Activated effector memory CD4-positive, alpha-beta T cell treated with anti-CD3 and anti-CD28 coated beads, Interleukin-2, amount 50 U/mL, for 16 hours (primary cell): ENCODE measurements around the gene SERPIND1.

Experiments used
- DNase-seq: peaks from one replicate; pipeline ENCODE4 v3.0.0-alpha.2; 2020

Gene SERPIND1

DNA sequence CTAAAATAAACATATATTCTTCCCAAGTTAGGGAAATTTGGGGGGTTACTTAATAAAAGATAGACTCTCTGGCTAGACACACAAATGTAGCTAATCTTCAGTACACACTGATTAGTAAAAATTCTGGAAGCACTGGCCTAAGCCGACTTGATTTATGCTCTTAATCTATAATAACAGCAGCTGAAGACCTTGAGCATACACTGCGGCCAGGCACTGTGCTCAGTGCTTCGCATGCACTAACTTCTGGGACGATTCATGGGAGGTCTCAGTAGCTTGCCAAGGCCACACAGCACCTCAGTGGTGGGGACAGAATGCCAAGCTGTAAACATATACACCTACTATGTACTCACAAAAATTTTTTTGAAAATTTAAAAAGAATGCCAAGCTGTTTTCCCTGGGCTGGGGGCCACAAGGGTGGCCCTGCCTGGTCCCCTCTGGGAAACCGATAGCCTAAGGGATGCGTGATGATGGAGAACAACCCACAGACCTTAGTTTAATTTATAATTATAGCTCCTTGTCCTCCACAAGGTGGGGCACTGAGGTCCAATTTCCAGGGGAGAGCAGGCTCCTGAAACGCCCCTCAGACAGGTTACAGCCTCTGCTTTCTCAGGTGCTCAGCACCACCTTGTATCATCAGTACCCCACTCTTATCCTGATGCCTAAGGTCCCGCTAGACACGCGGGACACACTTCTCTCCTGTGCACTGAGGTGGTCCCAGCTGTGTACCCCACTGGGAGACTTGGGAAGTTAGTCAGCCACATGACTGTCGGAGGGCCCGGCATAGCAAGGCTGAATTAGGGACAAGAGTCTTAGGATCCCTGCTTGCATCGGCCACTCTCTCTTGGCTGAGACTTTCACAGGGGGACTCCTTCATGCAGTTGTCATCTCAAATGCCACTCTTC is 20.1 kb downstream of the SERPIND1 start:
- no peak for DNase-seq

DNA sequence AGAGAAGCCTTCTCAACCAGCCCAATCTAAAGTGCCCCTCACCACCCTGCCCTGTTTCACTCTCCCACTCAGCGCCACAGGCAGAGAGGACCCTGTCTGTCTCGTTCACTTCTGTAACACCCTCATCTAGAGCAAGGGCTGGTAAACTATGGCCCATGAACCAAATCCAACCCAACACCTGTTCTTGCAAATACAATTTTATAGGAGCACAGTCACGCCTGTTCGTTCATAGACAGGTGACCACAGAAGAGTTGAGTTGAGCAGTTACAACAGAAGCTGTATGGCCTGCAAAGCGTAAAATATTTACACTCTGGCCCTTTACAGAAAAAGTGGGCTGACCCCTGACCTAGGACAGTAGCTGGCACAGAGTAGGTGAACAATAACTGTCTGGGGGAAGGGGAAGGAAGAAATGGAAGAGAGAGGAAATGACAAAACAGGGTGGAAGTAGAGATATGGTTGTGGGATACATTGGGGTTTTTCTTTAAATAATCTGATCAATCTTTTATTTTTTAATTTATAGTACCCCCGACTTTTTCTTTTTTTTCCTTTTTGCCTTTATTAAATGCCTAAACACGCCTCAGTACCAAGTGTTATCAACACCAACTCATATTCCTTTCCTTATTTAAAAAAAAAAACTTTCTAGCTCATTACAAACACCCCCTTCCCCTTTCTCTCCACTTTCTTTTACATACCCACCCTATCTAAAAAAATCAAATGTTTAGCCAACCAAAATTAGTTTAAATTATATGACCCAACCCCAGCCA is 20.9 kb downstream of the SERPIND1 start:
- no peak for DNase-seq

DNA sequence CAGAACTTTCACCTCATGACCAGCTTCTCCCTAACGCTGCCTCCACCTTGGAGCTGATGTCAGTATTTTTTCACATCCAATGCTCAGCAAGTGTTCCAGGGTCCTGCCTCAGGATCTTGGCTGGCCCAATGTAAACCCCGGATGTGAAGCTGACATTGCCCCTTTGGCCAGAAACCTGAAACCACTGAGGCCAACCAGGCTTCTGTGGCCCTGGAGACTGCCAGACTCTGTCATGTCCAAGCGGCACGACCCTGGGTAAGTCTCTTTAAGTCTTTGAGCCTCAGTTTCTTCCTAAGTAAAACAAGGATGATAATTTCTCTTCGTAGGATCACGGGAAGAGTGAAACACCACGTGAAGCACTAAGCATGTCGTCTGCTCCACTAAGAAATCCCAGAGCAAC is 22.8 kb downstream of the SERPIND1 start:
- DNase-seq, result no peak

DNA sequence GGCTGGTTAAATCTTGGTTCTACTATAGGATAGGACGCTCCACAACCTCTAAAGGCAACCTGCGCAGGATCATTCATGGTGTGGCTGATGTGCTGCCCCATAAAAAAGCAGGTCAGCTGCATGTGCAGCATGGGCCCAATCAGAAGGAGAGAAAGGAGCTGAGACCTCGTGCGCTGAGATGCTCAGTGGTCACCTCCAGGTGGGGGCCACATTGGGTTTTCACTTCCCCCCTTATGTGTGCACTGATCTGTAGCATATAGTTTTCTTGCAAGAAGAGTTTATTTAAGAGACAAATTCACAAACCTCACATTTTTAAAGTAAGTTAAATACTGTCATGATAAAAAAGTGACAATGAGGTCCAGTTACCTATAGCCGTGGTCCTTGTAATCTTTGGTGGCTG is 24.3 kb downstream of the SERPIND1 start:
- DNase-seq, result no peak

DNA sequence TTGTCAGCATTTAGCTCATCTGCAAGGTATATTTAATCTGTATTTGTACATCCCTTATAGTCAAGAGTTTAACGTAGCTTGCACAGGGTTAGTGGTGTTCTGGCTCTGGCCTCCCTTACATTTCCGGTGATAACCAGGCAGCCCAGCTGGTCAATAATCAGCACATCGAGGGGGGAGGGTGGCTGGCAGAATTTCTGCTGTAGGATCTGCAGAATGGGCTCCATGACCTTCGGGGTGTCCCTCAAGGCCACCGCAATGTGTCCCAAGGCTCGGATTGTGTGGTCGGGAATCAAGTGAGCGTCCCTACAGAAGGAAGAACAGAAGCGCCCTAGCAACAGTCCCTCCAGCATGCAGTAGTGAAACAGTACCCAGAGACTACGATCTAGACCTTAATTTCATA is 25.1 kb downstream of the SERPIND1 start:
- no peak for DNase-seq

DNA sequence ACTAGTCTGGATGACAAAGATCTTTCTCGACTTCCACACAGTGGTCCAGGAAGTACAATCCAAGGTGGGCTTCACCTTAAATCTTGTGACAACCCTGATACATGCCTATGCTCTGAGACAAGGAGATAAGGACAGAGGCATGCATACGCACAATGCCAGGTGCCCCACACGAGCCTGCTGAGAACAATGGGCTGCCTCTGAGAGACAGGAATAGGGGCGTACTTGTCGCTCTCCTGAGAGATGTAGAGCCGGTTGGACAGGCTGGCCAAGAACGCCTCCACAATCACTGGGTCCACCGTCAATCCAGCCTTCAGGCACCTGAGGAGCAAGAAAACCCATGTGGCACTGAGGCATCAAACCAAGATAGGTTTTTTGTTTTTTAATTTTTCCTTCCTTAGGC is 25.5 kb downstream of the SERPIND1 start:
- DNase-seq, result no peak

DNA sequence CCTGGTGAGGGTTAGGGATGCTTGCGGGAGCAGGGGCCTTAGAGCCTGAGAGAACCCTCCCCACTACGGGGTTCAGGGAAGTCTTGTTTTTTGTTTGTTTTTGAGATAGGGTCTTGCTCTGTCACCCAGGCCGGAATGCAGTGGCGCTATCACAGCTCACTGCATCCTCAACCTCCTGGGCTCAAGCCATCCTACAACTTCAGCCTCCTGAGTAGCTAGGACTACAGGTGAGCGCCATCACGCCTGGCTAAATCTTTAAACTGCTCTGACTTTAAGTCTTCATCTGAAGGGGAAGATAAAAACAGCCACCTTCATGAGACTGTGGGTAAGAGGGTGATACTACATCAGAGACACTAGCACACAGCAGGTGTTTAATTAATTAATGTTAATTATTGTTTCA is 28.5 kb downstream of the SERPIND1 start:
- DNase-seq, result no peak

DNA sequence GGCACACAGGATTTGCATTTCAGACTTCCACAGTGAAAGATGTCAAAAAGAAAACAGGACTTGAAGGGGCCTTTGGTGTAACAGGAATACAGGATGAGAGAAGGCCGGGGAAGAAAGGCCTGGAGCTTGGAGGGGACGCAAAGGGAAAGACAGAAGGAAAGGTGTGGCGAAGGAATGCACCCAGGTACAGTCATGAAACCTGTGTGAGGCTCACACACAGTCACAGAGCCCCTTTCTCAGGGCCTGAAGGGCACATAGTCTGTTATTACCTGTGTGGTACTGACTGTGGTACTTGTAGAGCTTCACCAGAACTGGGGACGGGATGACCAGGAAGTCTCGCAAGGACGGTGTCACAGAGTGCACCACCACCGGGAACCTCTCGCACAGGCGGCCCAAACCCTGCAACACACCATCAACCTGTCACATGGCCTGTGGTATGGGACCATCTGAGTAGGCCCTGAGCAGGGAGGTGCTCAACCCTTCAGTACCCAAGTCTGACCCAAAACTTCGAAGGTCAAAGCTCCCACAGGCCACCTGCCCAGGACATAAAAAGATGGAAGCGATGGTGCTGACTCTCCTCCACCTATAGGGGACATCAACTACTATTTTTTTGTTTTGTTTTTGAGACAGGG is 29.1 kb downstream of the SERPIND1 start:
- no peak for DNase-seq

DNA sequence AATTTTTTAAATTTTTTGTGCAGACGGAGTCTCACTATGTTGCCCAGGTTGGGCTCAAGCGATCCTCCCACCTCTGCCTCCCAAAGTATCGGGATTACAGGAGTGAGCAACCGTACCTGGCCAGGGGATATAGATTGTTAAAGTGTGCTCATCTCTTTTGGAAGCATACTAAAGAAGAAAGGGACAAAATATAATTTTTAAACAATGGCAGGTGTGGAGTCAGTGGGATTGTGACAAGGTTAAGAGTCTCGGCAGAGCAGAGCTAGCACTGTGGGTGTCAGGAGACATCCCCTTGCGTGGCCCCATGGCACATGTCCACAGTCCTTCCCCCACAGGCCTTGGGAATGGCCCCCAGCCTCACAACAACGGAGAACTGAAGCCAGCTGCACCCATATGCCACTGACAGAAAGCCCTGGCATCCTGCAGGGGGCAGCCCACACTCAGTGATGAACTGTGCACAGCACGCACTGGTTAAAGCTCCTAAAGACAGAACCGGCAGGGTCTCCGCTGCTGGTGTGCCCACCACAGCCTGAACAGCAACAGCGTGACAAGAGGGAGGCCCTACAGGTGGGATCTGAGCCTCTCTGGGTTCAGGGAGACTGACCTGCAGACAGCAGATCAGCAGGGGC is 29.9 kb downstream of the SERPIND1 start:
- DNase-seq, result peak; percentile 69

DNA sequence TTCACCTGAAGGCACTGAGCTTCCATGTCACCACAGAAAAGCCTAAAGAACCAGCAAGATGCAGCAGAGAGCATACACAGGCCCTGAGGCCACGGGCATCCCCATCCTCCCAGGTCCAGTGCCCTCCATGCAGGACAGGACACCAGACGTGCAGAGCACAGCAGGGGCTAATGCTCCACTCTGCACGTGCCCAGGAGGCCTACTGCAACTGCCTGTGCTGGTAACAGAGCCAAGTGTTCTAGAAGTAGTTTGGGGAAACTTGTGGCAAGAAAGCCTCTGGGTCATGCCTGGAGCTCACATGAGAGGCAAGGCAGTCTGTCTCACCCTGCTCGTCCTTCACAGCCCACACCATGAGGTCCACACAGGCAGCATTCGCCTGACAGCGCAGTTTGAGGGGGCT is 30.7 kb downstream of the SERPIND1 start:
- no peak for DNase-seq

DNA sequence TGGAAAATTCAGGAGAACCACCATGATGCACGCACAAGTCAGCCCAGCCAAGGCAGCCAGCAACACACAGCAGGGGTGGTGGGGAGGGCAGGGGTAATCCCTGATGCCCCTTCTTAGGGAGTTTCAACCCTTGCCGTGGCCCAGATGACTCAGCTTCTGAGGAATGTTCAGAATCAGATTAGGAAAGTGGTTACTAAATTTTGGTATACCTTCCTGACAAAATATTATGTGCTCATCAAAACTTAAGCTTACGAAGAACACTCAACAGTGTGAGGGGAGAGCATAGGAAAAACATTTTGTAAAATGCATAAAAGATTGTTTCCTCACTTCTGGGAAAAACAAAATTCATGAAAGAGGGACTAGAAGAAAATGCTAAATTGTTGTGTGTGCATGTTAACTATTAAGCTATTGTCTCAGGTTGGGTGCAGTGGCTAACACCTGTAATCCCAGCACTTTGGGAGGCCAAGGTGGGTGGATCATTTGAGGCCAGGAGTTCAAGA is 32.1 kb downstream of the SERPIND1 start:
- no peak for DNase-seq

DNA sequence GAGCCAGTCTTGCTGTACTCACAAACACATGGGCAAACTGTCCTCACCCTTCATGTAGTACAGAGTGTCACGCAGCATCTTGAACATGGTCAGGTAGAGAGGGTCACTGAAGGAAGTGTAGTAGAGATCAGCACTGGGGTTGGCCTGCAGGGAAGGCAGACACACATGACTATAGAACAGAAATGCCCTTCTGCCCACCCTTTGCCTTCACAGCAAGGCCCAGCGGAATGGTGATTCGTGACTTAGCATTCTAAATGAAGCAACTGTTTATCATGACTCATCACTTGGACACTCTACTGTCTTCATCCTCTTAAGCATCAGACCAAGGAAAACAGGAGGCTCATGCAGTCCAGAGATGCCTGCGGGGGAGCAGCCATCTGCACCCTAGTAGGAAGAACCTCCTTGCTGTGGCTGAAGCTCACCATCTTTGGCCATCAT is 33.4 kb downstream of the SERPIND1 start:
- DNase-seq, result no peak

DNA sequence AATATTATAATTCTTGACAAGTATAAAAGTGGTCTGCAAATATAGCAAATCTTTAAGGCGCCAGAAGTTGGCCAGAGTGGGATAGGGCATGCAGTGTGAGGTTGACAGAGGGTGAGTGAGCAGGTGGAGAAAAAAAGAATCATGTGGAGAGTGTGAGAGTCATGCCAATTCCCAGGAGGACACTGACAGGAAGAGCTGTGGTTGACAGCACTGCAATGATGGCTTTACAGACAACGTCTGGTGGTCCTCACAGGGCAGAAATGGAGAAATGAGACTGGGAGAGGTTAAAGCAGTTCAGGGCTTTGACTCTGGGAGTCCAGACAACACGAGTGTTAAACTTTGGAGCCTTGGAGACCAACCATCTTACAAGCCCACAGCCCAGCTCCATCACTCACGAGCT is 34.9 kb downstream of the SERPIND1 start:
- no peak for DNase-seq

DNA sequence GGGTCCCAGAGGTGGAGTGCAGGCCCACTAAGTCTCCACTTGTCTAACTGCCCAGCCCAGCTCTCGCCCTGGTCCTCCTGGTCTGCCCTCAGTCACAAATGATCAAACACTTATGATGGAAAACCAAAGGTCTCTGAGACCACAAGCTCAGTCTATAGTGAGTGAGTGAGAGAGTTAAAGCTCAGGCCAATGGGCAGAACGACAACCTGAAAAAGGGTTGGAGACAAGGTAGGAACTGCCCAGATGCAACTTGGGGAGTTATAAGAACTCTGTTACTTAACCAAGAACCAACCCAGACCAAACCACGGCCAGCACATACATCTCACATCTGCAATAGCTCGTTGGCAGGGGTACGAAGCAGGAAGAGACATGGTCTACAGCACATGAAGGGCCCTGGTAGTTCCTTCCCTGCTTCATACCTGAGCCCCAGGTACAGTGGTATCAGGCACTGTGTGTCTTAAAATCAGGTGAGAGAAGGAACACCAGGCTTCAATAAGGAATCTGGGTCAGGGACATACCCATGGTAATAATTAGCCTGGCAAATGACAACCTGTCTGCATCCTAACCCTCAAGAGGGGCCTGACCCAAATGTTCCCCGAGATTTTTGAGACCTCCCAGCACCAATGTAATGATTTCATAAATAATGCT is 35.7 kb downstream of the SERPIND1 start:
- DNase-seq, result no peak

DNA sequence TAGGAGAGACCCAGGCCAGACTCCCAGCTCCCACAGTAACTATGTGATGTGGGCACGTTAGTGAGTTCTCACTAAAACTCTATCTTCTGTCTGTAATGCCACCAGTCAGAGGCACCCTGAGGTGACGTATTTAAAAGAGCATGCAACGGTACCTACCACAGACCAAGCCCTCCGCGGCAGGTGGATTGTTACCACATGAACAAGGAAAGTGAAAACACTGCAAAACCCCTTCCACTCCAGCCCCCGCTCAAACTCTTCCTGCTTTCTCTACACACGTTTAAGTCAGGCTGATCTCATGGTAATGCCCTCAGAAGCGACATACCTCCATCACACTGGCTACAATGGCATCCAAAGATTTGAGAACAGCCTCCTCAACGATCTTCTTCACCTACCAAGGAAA is 36.7 kb downstream of the SERPIND1 start:
- no peak for DNase-seq

DNA sequence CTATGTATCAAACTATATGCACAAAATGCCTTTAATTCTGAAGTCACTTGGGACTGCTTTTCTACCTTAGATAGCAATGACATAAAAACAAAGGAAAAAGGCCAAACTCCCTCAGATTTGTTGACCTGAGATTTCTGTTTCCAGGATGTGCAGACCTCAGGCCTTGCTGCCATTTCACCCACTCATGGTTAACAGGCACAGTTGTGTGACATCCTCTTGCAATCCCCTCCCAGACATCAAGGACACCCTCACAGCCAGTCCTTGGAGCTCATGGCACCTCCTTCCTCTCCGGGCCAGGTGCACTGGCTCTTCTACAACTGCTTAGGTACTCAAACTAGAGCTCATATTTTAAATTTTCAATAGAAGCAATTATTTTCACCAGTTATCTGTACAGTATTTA is 37.3 kb downstream of the SERPIND1 start:
- DNase-seq, result no peak

DNA sequence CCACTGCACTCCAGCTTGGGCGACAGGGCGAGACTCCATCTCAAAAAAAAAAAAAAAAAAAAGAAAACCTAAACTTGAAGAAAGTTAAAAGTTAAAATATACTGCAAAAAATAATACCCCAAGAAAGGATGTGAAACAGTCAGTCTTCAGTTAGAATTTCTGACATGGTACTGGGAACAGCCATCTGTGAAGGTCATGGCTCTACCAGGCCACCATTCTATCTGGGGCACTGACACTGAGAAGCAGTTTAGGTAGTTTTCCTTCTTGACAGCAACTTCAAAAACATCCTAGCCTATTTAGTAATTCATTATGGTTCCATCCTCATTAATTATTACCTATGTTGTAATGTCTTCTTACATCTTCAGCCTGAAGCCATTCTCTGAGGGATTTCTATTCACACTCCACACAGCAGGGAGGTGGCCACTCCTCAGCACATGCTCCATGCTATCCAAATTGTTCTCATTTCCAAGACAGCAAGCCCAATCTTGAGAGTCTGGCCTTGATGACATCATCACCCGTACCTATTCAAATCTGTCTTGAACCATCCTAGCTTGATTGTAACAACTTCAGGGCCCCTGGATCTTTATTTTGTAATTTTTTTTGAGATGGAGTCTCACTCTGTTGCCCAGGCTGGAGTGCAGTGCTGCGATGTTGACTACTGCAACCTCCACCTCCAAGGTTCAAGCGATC is 38.2 kb downstream of the SERPIND1 start:
- no peak for DNase-seq

DNA sequence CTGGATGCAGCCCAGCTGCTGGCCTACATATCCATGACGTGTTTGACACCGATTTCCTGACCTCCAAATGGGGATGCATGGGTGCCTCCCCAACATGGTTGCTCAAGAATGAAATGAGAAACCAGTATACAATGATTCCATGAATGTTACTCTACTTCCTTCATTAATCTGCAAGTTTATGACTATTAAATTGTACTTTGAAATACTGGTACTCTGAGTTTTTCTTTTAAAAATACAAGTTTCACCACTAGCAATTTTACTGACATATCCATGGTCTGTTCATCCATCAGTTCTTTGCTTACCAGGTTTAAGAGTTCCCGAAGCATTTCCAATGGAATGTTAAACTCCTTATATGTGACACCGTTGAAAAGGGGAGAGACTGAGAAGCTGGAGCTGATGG is 39.1 kb downstream of the SERPIND1 start:
- no peak for DNase-seq

DNA sequence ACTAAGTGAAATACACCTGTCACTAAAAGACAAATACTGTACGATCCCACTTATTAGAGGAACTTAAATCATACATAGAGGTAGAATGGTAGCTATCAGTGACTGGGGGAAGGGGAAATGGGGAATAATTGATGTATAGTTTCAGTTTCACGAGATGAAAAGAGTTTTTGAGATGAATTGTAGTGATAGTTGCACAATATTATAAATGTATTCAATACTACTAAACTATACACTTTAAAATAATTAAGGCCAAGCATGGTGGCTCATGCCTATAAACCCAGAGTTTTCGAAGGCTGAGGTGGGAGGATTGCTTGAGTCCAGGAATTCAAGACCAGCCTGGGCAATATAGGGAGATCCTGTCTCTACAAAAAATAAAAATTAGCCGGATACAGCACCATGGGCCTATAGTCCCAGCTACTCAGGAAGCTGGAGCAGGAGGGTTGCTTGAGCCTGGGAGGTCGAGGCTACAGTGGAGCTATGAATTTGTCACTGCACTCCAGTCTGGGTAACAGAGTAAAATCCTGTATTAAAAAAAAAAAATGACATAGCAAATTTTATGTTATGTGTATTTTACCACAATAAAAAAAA is 40.4 kb downstream of the SERPIND1 start:
- DNase-seq, result no peak

DNA sequence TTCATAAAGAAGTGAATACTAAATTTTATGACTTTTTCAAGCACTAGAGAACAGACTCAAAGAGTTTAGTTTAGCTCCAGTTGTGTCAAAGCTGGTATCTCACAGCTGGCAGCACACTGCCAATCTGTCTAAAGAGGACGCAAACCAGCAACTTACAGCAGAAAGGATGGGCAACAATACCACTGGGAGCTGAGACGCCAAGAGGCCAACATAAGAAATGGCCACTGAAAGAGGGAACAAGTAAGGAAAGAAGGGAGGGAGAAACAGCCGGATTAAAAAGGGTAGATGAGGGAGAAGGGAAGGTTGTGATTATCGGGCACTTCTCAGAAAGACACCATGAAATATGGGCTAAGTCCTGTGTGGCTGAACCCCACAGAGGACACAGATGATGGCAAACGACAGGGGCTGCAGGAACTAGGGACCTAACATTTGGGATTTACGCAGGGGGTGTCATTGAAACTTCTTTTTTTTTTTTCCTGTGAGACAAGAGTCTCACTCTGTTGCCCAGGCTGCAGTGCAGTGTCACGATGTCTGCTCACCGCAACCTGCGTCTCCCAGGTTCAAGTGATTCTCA is 41.7 kb downstream of the SERPIND1 start:
- no peak for DNase-seq

DNA sequence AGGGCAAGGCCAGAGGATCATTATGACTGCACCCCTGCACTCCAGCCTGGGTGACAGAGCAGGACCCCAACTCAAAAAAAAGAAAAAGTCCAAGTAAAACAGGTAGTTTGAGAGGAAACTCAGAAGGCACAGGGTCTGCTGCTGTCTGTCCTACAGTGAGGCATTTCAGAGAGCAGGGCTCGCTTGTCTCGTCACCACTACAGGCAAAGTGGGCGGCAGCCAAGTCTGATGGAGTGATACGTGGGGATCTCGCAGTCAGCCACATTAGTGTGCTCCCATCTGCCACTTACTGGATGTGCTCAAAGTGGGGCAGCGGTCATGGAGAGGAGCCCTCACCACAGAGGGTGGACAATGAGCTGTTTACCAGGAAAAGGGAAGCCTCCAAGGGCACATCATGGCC is 42.6 kb downstream of the SERPIND1 start:
- peak; percentile 33 for DNase-seq
